Neutrophil (primary cell): ENCODE measurements around the gene ZFP91.

Source experiments
- H3K27ac ChIP-seq: fragments of 200-600 bp; sonication (generic); 2 replicates; pipeline ENCODE4 v1.5.1; 2016; ENCODE audit warnings: mild to moderate bottlenecking, moderate library complexity
- H3K27me3 ChIP-seq: fragments of 200-600 bp; sonication (generic); 2 replicates; pipeline ENCODE4 v1.6.0; 2016; ENCODE audit warnings: mild to moderate bottlenecking
- H3K36me3 ChIP-seq: fragments of 200-600 bp; sonication (generic); 2 replicates; pipeline ENCODE4 v1.5.1; 2017
- H3K4me1 ChIP-seq, 2 experiments: fragments of 200-600 bp in 1 of 2; sonication (generic) in 1 of 2; 1 replicate in 1 of 2; 2 replicates in 1 of 2; pipeline versions ENCODE4 v1.5.1 to v1.6.1; 2013 to 2016; ENCODE audit warnings: low read depth in 1 of 2, low read length in 1 of 2, mild to moderate bottlenecking in 1 of 2, moderate library complexity in 1 of 2; ENCODE audit not compliant: control insufficient read depth in 1 of 2, insufficient read depth in 1 of 2
- H3K4me3 ChIP-seq, 2 experiments: fragments of 200-600 bp in 1 of 2; sonication (generic) in 1 of 2; 1 replicate in 1 of 2; 2 replicates in 1 of 2; pipeline ENCODE4 v1.5.1; 2013 to 2016; ENCODE audit warnings: low read depth in 1 of 2, low read length in 1 of 2, mild to moderate bottlenecking in 1 of 2, moderate library complexity in 1 of 2
- H3K9me3 ChIP-seq: fragments of 200-600 bp; sonication (generic); 2 replicates; pipeline ENCODE4 v1.5.1; 2016
- CTCF ChIP-seq: fragments of 200-600 bp; sonication (generic); IDR thresholded peaks from 2 replicates; pipeline ENCODE4 v1.5.1; 2016; ENCODE audit warnings: antibody characterized with exemption

ZFP91 gene

GRCh38 chr11:58615559-58615958 lies 36.7 kb downstream of the ZFP91 start:
- Histone ChIP-seq H3K36me3 (peaks cover 95% of the 10 kb centered on the region), H3K4me1 (no peaks in the 10 kb centered on the region), H3K27me3 (no peaks in the 10 kb centered on the region), H3K4me3 (no peak overlapping the region), H3K27ac (no peak overlapping the region), H3K9me3 (no peaks in the 10 kb centered on the region)
- TF ChIP-seq CTCF = no peak

GRCh38 chr11:58616594-58616993 lies 37.7 kb downstream of the ZFP91 start:
- peaks cover 93% of the 10 kb centered on the region for H3K36me3 ChIP-seq

GRCh38 chr11:58617976-58618557 lies 39.2 kb downstream of the ZFP91 start:
- H3K27ac ChIP-seq = no peak overlapping the region

More at GRCh38 chr11:58616594-58616993, 37.7 kb downstream of the ZFP91 start:
- H3K4me3 ChIP-seq = no peak overlapping the region
- H3K27me3 ChIP-seq = no peaks in the 10 kb centered on the region
- no peak overlapping the region for H3K27ac ChIP-seq
- no peaks in the 10 kb centered on the region for H3K9me3 ChIP-seq
- TF ChIP-seq CTCF = no peak
- H3K4me1 ChIP-seq = no peaks in the 10 kb centered on the region

GRCh38 chr11:58621586-58622262 lies 42.9 kb downstream of the ZFP91 start:
- no peaks in the 10 kb centered on the region for H3K27me3 ChIP-seq
- no peaks in the 10 kb centered on the region for H3K9me3 ChIP-seq
- no peak for TF ChIP-seq CTCF
- peaks cover 92% of the 10 kb centered on the region for H3K36me3 ChIP-seq
- no peaks in the 10 kb centered on the region for H3K4me1 ChIP-seq
- no peak overlapping the region for H3K4me3 ChIP-seq
- H3K27ac ChIP-seq = no peak overlapping the region

More at GRCh38 chr11:58617976-58618557, 39.2 kb downstream of the ZFP91 start:
- no peaks in the 10 kb centered on the region for H3K4me1 ChIP-seq
- no peaks in the 10 kb centered on the region for H3K9me3 ChIP-seq
- no peaks in the 10 kb centered on the region for H3K27me3 ChIP-seq
- no peak overlapping the region for H3K4me3 ChIP-seq
- peaks cover 93% of the 10 kb centered on the region for H3K36me3 ChIP-seq
- TF ChIP-seq CTCF = no peak

GRCh38 chr11:58622344-58622743 lies 43.5 kb downstream of the ZFP91 start, which contains the start of gene CNTF:
CNTF (plus strand) TSS chr11:58622665; CDS start chr11:58622753, 88 bp downstream.
- H3K9me3 ChIP-seq = no peaks in the 10 kb centered on the region
- no peak within 1 kb of the TSS for H3K27ac ChIP-seq
- no peaks in the 10 kb centered on the region for H3K4me1 ChIP-seq
- H3K36me3 ChIP-seq = peaks cover 88% of the 10 kb centered on the region
- TF ChIP-seq CTCF = no peak
- H3K27me3 ChIP-seq = no peaks in the 10 kb centered on the region
- no peak within 1 kb of the TSS for H3K4me3 ChIP-seq
